ENCODE measurements around the gene XBP1. TPM values are rescaled to one million over a fixed set of nuclear protein-coding genes. Genes with fewer than 3 reads are reported as not detected.

Gene XBP1
- total and polyA plus RNA-seq, 2 of the 13 experiments (the other 11 are each of a cell fraction or from before 2014, with no cell fraction given), result 416 to 427 TPM

GRCh38 chr22:28772633-28773460 lies 27.5 kb downstream of the XBP1 start, which contains the start of gene CCDC117 (continued):
- peak; percentile 98 for TF ChIP-seq ZNF687 (CRISPR knock-in tag; IDR thresholded peaks at IDR 0.05)
- TF ChIP-seq SIN3A (IDR thresholded peaks at IDR 0.05; ENCODE audit: borderline replicate concordance, low read depth, low read length), result peak; percentile 82; the same call in 1 of the 2 replicates
- peak; percentile 50; the same call in 1 of the 2 replicates for TF ChIP-seq ZNF263 (CRISPR knock-in tag; IDR thresholded peaks at IDR 0.05)
- peak; percentile 74; the same call in 1 of the 2 replicates for TF ChIP-seq PRDM4 (CRISPR knock-in tag; IDR thresholded peaks at IDR 0.05; ENCODE audit: borderline replicate concordance)
- peak; percentile 89 for TF ChIP-seq POLR2AphosphoS5 (IDR thresholded peaks at IDR 0.05; ENCODE audit: low read depth, low read length)
- TF ChIP-seq ZNF253 (CRISPR knock-in tag; IDR thresholded peaks at IDR 0.05; ENCODE audit: borderline replicate concordance), result no peak
- peak; percentile 70 for TF ChIP-seq TEAD3 (CRISPR knock-in tag; optimal IDR thresholded peaks at IDR 0.05; ENCODE audit: borderline replicate concordance)
- TF ChIP-seq KLF13 (CRISPR knock-in tag; IDR thresholded peaks at IDR 0.05), result no peak
- TF ChIP-seq AKAP8 (CRISPR knock-in tag; IDR thresholded peaks at IDR 0.05), result no peak
- peak; percentile 36; the same call in 1 of the 2 replicates for TF ChIP-seq UBTF (CRISPR knock-in tag; IDR thresholded peaks at IDR 0.05)
- peak; percentile 89 for TF ChIP-seq HOXD1 (CRISPR knock-in tag; IDR thresholded peaks at IDR 0.05)
- no peak for TF ChIP-seq TRIM24 (CRISPR knock-in tag; IDR thresholded peaks at IDR 0.05)
- TF ChIP-seq SNAPC5 (CRISPR knock-in tag; IDR thresholded peaks at IDR 0.05; ENCODE audit: borderline replicate concordance), result no peak
- TF ChIP-seq ZMYM3 (CRISPR knock-in tag; IDR thresholded peaks at IDR 0.05), result peak; percentile 53
- TF ChIP-seq GFI1 (CRISPR knock-in tag; IDR thresholded peaks at IDR 0.05; ENCODE audit: borderline replicate concordance), result no peak
- no peak; the same call in 1 of the 2 replicates for TF ChIP-seq NR2F2 (IDR thresholded peaks at IDR 0.05; ENCODE audit: borderline replicate concordance, low read depth)
- TF ChIP-seq PLSCR1 (CRISPR knock-in tag; IDR thresholded peaks at IDR 0.05; ENCODE audit: borderline replicate concordance), result no peak
- peak; percentile 22 for TF ChIP-seq CBX1 (IDR thresholded peaks at IDR 0.05; ENCODE audit: low read depth)
- TF ChIP-seq MTA1 (CRISPR knock-in tag; IDR thresholded peaks at IDR 0.05; ENCODE audit: borderline replicate concordance), result peak; percentile 76; the same call in 1 of the 2 replicates

Data from HepG2 (cell line).